Activated CD8-positive, alpha-beta memory T cell treated with anti-CD3 and anti-CD28 coated beads for 36 hours (primary cell): Measurements from ENCODE around the gene CDT1. TPM values are rescaled to one million over a fixed set of nuclear protein-coding genes. Genes with fewer than 3 reads are reported as not detected.

Source experiments
- CTCF ChIA-PET: fragments of 350-600 bp; sonication (Branson Sonifier 250); formaldehyde crosslinking; loops from one replicate; lab custom pipeline; 2021; ENCODE audit warnings: antibody characterized with exemption; lab: Charles Lee
- POLR2A ChIA-PET: fragments of 350-600 bp; sonication (Branson Sonifier 250); formaldehyde crosslinking; loops from one replicate; lab custom pipeline; 2021; ENCODE audit warnings: antibody characterized with exemption; lab: Charles Lee
- total RNA-seq, 2 experiments: library from RNA; stranded (reverse); gene quantifications; one replicate each; pipeline ENCODE4 v1.2.3, GENCODE V29; 2021

Gene CDT1
- 100 to 1,000 TPM; 110 to 119 TPM for total RNA-seq

DNA sequence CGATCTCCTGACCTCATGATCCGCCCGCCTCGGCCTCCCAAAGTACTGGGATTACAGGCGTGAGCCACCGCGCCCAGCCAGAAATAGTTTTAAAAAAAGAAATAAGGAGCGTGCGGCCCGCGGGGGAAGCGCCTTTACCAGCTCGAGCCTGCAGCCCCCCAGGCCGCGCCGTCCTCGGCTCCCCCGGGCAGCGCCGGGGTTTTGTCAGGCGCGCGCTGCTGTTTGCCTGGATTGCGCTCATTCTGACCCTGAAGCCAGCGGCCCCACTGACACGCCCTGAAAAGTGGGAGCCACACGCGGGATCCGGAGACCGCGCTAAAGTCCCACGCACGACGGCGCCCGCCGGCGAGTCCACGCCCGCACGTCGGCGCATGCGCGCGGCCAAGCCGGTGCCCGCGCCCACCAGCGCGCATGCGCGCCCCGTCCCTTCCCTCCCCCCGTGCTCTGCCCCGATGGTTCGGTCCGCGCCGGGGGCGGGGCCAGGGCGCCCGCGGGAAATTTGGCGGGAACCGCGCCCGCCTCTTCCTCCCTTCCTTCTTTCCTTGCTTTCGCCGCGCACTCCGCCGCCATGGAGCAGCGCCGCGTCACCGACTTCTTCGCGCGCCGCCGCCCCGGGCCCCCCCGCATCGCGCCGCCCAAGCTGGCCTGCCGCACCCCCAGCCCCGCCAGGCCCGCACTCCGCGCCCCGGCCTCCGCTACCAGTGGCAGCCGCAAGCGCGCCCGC is at the start of gene CDT1:
CDT1 (plus strand) TSS at position 526 of the 724 bp plus-strand sequence; CDS start at position 569, 43 bp downstream.
- POLR2A ChIA-PET = interaction anchor here (0.9 to 3.2 kb wide), 5 partner anchors 8 to 21 kb away, joined by 4 to 25 read pairs (median 11); partner anchors contain the start of gene PIEZO1
- CTCF ChIA-PET = interaction anchor here (0.6 to 3.1 kb wide), 10 partner anchors 9 to 212 kb away, joined by 3 to 16 read pairs (median 4); partner anchors contain the start of genes APRT and PIEZO1

DNA sequence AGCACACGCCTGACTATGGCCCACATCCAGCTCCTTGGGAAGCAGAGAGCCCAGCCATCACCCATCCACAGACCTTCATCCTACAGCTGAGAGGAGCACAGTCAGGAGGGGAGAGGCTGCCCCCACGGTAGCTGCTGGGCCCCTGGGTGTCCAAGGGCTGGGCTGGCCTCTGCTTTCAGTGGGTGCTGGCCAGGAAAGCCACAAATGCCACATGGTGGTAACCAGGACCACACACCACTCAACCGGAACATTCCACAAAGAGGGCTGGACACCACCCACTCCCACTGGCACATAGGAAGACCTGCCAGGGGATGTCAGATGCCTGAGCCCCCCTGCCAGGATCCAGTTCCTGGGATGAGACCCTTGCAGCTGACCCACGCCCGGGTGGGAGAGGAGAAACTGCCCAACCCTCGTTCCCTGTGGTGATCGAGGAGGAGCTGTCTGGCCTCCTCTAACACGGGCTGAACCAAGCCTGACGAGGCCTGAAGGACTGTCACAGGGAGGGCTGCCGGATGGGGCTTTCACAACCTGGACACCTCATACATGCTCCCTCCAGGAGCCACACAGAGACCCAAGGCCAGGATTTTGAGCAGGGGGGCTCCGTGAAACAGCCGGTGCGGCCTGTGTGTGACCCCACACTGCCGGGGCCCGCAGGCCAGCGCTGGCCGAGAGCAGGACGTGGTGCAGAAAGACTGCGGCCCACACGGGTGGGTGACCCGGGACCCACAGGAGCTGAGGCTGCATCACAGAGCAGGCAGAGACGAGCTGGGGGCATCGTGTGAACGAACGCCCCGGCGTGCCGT is 49.3 kb upstream of the CDT1 start:
- POLR2A ChIA-PET = no interaction called here

DNA sequence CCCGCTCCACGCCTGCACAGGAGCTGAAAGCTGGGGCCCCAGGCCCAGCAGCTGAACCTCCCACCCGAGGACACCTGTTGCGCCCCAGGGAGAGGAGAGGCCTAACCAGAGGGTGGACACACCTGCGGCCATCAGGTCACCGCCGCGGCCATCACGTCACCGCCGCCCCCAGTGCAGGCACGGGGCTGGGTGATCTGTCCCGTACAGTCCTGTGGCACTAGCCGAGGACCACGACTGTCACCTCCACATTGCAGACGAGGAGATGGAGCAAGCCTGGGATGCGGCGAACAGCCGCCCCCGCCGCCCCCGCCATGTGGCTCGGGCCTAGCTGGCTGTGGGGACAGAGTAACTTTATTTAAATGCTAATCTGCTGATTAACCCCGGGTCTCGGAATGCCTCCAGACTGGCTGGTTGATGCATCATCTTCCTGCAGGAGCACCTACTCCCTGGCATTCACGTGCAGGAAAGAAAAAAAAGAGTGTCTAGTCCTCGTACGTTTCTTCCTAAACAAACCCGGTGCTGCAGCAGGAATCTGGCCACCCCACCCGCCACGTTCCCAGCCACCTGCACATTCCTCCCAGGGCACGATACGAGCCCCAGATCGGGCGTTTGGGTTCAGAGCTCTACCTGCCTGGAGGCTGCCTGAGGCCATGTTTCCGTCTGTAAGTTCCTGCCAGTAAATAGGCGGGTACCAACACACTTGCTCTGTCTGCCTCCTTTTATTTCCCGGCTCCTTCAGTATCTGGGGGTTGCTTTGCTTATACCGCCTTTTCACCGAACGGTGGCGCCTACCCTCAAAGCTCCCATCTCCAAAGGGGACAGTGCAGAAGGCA is 48.5 kb upstream of the CDT1 start:
- POLR2A ChIA-PET = no interaction called here

More for the DNA sequence above, 49.3 kb upstream of the CDT1 start:
- CTCF ChIA-PET = interaction anchor here (0.7 to 2.4 kb wide), 3 partner anchors 11 to 27 kb away, joined by 3 to 10 read pairs (median 3); no protein-coding TSS in a partner anchor

DNA sequence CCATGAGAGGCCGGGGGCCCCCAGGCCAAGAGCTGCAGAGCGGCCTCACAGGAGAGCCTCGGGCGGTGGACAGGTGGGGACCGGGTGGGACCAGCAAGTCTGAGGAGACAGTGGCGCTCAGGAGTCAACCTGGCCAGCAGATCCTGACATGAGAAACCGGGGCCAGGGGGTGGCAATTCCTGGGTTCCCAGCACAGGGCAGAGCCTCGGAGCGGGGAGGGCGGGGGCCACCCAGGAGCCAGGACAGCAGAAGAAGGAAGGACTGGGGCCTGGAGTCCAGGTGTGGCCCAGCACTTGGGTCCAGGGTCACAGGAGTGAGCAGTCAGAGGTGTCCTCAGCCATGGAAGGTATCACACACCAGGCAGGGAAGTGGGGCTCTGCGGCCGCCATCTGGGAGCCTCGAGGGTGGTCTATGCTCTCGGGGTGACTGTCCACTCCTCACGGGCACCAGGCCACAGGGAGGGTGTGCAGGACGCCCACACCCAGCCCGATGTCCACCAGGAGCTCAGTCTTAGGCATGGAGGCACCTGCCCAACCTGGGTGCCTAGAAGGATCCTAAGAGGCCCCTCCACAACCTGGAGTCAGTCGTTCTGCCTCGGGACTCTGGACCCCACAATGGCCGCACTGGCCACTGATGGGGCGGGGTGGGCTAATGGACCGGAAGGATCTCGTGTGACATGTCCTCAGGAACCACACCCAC is 47.7 kb upstream of the CDT1 start:
- ChIA-PET CTCF (interaction anchor here (1.4 kb wide), 1 partner anchor 19 kb away, joined by 4 read pairs; no protein-coding TSS in a partner anchor), POLR2A (no interaction called here)

More for the DNA sequence above, 48.5 kb upstream of the CDT1 start:
- CTCF ChIA-PET = interaction anchor here (0.8 to 2.4 kb wide), 2 partner anchors 18 to 26 kb away, joined by 3 to 10 read pairs; no protein-coding TSS in a partner anchor

DNA sequence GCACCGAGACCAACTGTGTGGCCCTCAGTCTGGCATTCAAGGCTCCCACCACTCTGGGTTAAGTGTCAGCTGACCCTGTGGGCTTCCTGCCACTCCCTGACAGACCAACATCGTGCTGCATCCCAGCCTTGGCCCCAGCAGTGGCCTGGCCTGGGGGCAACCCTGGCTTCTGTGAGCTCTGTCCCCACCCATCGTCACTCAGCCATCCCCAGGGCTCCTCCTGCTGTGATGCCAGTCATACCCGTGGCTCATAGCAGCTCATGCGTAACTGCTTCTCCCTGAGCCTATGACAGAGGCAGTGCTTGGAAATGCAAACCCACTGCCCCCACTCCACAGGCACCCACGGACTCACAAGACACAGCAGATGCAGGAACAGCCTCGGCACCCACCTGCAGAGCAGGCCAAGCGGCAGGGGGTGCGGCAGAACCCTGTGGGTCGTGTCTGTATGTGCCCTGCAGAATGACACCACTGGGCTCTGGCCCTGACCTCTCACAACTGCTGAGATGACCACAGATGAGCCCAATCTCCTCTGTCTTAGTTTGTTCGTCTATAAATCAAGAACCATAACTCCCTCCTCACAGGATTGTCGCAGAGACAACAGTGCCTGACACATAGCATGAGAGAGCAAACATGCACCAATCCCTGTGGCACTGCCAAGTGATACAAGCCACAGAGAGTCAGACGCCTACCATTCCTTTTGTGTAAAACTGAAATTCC is 45.2 kb upstream of the CDT1 start:
- CTCF ChIA-PET = interaction anchor here (0.7 to 2.0 kb wide), 6 partner anchors 10 to 22 kb away, joined by 3 to 9 read pairs (median 3); no protein-coding TSS in a partner anchor
- POLR2A ChIA-PET = no interaction called here

DNA sequence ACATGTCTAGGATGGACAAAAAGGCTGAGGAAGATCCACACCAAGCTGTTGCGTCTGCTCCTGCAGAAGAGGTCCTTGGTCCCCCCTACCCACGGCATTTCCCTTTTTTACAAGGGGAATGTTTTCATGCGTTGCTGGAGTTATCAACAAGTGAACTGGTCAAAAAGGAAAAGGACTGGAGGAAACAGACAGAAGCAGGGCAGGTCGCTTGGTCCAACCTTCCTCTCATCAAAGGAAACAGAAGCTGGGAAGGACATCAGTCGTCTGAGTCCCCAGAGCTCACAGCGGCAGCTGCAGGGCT is 44.7 kb upstream of the CDT1 start:
- ChIA-PET POLR2A (no interaction called here), CTCF (interaction anchor here (0.7 to 2.0 kb wide), 3 partner anchors 16 to 22 kb away, joined by 3 to 9 read pairs (median 5); no protein-coding TSS in a partner anchor)

DNA sequence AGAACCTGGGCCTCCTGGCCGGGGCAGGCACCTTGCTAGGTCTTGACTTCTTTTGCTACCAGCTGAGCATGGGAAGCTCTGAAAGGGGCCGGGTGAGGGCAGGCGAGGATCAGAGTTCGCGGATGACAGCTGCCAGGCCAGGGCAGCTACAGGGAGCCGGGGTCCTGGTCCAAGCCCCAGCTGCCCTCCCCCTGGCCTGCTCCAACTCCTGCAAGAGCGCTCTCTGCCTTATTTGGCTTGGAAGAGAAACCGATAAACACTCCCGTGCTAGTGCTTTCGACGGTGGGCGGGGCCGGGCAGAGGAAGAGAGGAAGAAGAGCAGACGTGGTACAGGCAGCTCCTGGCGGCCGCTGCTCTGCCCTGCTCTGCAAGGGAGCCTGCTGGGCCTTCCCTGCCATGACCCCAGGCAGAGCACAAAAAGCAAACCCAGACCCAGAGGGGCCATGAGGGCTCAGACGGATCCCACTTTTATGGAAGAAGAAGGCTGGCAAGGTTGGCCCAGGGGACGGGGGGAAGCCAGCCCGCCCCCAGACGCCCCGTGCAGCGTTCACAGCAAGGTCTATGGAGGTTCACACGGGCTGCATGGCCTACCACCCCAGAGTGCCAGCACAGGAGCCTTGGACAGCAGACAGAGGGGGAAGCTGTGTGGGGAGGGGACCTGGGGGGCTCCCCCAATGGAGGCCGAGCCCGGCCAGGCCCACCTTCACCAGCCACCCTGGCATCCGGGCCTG is 44.2 kb upstream of the CDT1 start:
- CTCF ChIA-PET = interaction anchor here (0.7 to 9.1 kb wide), 4 partner anchors 16 to 23 kb away, joined by 3 to 49 read pairs (median 7); no protein-coding TSS in a partner anchor
- POLR2A ChIA-PET = interaction anchor here (0.5 kb wide), 1 partner anchor 8 kb away, joined by 4 read pairs; no protein-coding TSS in a partner anchor

DNA sequence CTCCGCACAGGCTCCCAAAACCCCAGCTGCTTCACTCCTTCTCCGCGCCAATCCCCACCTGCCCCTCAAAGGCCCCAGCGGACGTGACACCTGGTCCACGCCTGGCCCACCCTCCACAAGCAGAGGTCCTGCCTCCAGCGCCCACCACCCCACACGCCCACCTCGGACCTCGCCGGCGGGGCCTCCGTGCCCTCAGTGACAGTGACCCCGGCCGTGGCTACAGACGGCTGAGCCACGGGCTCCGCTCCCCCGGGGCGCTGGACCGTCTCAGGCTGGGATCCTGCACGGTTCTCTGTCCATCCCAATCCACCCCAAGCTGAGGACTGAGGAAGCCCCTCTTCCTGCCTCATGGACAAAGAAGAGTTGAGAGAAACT is 43.6 kb upstream of the CDT1 start:
- CTCF ChIA-PET = interaction anchor here (1.3 to 9.1 kb wide), 2 partner anchors 23 to 25 kb away, joined by 3 to 49 read pairs; partner anchors contain the start of gene PIEZO1

DNA sequence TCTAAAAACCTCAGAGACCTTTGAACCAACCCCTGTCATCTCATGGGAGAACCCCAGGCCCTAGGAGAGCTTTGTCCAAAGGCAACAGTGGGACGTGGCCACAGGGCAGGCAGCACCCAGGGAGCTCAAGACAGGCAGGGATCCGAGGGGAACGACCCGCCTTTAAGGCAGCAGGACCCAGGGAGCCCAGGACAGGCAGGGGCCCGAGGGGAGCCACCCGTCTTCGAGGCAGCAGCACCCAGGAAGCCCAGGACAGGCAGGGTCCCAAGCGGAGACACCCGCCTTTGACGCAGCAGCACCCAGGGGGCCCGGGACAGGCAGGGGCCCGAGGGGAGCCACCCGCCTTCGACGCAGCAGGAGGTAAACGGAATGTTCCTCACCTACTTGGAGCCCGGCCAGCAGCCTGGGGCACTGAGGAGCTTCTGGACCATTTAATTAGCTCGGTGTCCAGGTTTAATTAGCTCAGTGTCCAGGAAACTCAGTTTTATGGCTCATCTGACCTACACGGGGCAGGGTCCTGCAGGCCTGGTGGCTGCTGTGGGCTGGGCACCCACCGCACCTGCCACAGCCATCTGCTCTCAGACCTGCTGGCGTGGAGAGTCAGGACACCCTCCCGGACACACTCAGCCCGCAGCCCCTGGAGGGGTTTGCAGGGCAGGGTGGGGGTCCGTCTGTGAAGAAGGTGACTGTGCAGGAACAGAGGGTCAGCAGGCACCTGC is 43.0 kb upstream of the CDT1 start:
- CTCF ChIA-PET = interaction anchor here (1.3 to 9.1 kb wide), 2 partner anchors 24 kb away, joined by 3 to 49 read pairs; partner anchors contain the start of gene PIEZO1
- POLR2A ChIA-PET = no interaction called here

More for the DNA sequence above, 43.6 kb upstream of the CDT1 start:
- POLR2A ChIA-PET = interaction anchor here (0.5 kb wide), 1 partner anchor 9 kb away, joined by 4 read pairs; no protein-coding TSS in a partner anchor

DNA sequence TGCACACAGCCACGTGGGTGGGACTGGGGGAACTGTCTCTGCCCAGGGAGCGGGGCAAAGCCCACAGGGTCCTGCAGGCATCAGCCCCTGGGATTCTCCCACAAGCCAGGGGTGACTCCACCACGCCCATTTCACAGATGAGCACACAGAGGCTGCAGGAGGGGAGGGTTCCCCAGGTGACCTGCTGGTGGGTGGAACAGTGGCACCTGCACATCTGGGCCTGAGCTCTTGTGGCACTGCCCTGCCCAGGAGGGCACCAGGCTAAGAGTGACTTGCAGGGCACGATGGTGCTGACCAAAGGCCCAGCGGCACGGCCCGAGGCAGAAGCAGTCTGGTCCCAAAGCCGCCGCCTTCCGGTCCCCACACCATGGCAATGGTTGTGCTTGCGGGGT is 42.5 kb upstream of the CDT1 start:
- ChIA-PET CTCF (interaction anchor here (1.3 to 9.1 kb wide), 2 partner anchors 24 to 25 kb away, joined by 3 to 49 read pairs; partner anchors contain the start of gene PIEZO1), POLR2A (no interaction called here)

DNA sequence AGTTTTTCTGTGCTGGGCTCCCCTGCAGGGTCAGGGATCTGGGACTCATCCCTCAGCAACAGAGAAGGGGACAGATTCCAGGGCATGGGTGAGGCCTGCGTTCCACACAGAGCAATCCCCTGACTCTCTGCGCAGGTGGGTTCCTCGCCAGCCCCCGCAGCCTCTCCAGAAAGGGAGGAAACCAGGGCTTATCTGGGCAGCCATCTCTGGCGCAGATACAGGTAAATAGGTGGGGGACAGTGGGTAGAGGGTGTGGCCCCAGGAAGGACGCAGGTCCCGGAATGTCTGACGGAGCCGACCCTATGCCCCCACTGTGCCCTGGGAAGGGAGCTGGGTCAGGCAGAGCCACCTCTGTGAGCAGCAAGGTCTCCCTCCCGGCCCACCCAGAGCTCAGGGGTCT is 41.8 kb upstream of the CDT1 start:
- ChIA-PET CTCF (interaction anchor here (9.1 kb wide), 1 partner anchor 25 kb away, joined by 49 read pairs; no protein-coding TSS in a partner anchor), POLR2A (no interaction called here)

DNA sequence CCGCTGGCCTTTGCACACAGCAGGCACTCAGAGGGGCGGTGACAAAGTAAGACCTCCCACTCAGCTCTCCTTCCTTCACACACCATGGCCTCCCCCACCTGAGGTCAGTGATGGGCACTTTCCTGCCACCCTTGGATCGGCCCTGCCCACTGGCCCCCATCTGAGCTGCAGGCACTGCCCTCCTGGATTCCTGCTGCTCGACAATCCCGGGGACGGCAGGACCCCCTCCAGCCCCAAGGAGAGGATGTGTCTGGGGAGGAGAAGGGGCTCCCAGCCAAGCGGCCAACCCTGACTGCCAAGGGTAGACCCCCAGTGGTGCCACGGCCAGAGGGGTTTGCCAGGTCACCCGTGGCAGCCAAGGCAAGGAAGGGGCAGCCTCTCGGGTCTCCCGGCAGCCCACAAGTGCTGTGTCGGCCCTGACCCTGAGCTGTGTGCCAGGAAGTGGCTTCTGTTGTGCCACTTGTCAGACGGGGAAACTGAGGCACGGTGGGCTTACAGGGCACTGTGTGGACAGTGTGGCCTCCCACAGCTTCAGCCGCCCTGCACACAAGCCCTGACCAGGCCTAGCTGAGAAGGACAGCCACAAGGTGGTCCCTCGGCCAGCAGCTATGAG is 41.2 kb upstream of the CDT1 start:
- POLR2A ChIA-PET = no interaction called here
- CTCF ChIA-PET = interaction anchor here (1.2 to 9.1 kb wide), 3 partner anchors 18 to 26 kb away, joined by 3 to 49 read pairs (median 4); no protein-coding TSS in a partner anchor

DNA sequence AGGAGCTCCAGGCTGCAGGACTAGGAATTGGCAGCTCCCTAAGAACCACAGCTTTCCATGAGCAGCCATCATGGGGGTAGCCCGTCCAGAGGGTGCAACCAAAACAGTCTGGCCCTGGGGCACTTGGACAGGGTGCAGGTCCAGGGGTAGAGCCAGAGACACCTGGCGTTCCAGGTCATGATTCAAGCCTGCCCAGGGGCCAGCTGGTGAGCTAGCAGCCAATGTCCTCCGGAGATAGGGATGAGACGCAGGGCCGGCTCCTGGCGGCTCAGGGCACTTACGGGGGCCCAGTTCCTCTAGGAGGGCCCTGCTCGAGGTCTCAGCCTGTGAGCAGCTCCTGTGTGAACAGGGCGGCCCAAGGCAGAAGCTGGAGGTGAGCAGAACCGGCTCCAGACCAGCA is 40.6 kb upstream of the CDT1 start:
- CTCF ChIA-PET = interaction anchor here (1.2 to 9.1 kb wide), 3 partner anchors 17 to 26 kb away, joined by 3 to 49 read pairs (median 4); no protein-coding TSS in a partner anchor
- POLR2A ChIA-PET = no interaction called here

DNA sequence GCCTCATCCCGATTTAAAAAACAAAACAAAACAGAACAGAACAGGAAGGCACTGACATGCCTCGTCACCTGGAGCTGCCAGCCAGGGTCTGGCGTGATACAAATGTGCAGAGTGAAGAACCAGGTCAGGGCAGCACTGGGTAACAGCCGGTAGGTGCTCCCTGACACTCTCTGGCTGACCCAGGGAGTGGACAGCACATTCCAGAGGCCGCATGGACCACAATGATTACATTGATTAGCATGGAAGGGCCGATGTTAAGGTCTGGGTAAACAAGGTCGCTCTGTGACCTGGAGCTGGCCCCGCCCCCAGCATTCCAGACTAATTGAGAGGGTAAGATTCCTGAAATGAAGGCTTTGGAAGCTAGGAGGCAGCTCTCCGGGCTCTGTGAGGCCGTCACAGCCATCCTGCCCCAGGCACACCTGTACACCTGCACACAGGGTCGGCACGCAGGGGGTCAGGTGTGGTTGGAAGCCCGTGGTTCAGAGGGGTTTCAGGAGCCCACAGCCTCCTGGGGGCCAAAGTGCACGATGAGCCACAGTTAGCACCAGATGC is 40.0 kb upstream of the CDT1 start:
- CTCF ChIA-PET = interaction anchor here (1.2 to 9.1 kb wide), 3 partner anchors 17 to 27 kb away, joined by 3 to 49 read pairs (median 4); no protein-coding TSS in a partner anchor

DNA sequence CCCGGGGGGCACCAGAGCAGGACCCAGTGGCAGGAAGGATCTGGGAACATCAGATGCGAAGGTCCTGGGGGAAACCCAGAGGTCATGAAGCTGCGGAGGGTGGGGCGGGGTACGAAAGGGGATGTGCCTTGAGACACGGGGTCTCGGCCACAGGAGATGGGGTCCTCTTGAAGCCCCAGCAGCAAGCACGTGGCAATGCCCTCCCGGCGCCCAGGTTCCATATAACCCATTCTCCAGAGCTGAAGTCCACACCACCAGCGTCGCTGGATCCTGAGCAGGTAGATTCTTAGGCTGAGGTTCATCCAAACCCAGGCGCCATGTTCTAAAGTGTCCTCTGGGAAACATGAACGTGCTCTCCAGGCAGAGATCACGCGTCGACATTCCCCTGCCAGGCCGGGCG is 39.5 kb upstream of the CDT1 start:
- ChIA-PET POLR2A (no interaction called here), CTCF (interaction anchor here (1.7 to 9.1 kb wide), 2 partner anchors 16 to 28 kb away, joined by 4 to 49 read pairs; no protein-coding TSS in a partner anchor)

More for the DNA sequence above, 40.0 kb upstream of the CDT1 start:
- POLR2A ChIA-PET = no interaction called here
